KBM-7 (cell line): ENCODE results near the gene ZSWIM9.

Experiments used
- DNase-seq: peaks from one replicate; pipeline ENCODE4 v3.0.0-alpha.2; 2015
- in situ Hi-C: fragments of 300-500 bp; cut with MboI; formaldehyde crosslinking; loops from 2 replicates; pipeline ENCODE4 v1.14.3; 2020; ENCODE audit warnings: low sequenced_read_pairs, low pct_unique_long_range_greater_than_20kb, mixed read lengths

ZSWIM9 gene

GRCh38 chr19:48170817-48171347 is 402 bp downstream of the ZSWIM9 start:
- in situ Hi-C loops = no loop called here
- DNase-seq = peak; percentile 22

GRCh38 chr19:48171710-48172109 is 1.2 kb downstream of the ZSWIM9 start:
- in situ Hi-C loops = no loop called here
- DNase-seq = no peak

GRCh38 chr19:48174445-48175030 is 4.1 kb downstream of the ZSWIM9 start:
- DNase-seq = no peak
- in situ Hi-C loops = no loop called here

GRCh38 chr19:48175578-48175977 is 5.1 kb downstream of the ZSWIM9 start:
- no peak for DNase-seq
- in situ Hi-C loops = no loop called here

GRCh38 chr19:48176226-48176625 is 5.7 kb downstream of the ZSWIM9 start:
- in situ Hi-C loops = no loop called here
- DNase-seq = no peak

- DNase-seq = no peak
- in situ Hi-C loops = no loop called here
These were observed 11.0 kb downstream of the ZSWIM9 start for GRCh38 chr19:48181505-48181904.

GRCh38 chr19:48182434-48182833 is 12.0 kb downstream of the ZSWIM9 start:
- in situ Hi-C loops = no loop called here
- no peak for DNase-seq

- no peak for DNase-seq
- in situ Hi-C loops = no loop called here
These were observed 12.9 kb downstream of the ZSWIM9 start for GRCh38 chr19:48183356-48183755.

GRCh38 chr19:48186015-48186414 is 15.5 kb downstream of the ZSWIM9 start:
- no peak for DNase-seq
- in situ Hi-C loops = no loop called here

- in situ Hi-C loops = no loop called here
- no peak for DNase-seq
These were observed 16.1 kb downstream of the ZSWIM9 start for GRCh38 chr19:48186541-48186991.

GRCh38 chr19:48190288-48190884 is 19.9 kb downstream of the ZSWIM9 start:
- in situ Hi-C loops = no loop called here
- DNase-seq = no peak

- no peak for DNase-seq
- in situ Hi-C loops = no loop called here
These were observed 20.4 kb downstream of the ZSWIM9 start for GRCh38 chr19:48190885-48191284.

- in situ Hi-C loops = no loop called here
- DNase-seq = no peak
These were observed 22.3 kb downstream of the ZSWIM9 start for GRCh38 chr19:48192750-48193149.

- no peak for DNase-seq
- in situ Hi-C loops = no loop called here
These were observed 23.8 kb downstream of the ZSWIM9 start for GRCh38 chr19:48194041-48194843.

GRCh38 chr19:48194844-48195830 is 24.7 kb downstream of the ZSWIM9 start:
- in situ Hi-C loops = no loop called here
- no peak for DNase-seq

- DNase-seq = no peak
- in situ Hi-C loops = no loop called here
These were observed 25.9 kb downstream of the ZSWIM9 start for GRCh38 chr19:48196321-48196763.

GRCh38 chr19:48196933-48197665 is 26.6 kb downstream of the ZSWIM9 start:
- in situ Hi-C loops = no loop called here
- peak; percentile 37 for DNase-seq

- in situ Hi-C loops = no loop called here
- no peak for DNase-seq
These were observed 32.8 kb downstream of the ZSWIM9 start for GRCh38 chr19:48203222-48203793.
